HUES64 (cell line): ENCODE data around the gene TTLL5.

Experiments used
- H3K27ac ChIP-seq: 2 replicates; pipeline ENCODE4 v1.7.0; 2013; ENCODE audit warnings: low read depth, low read length, inconsistent platforms
- H3K27me3 ChIP-seq: 2 replicates; pipeline ENCODE4 v1.6.1; 2013; ENCODE audit warnings: mild to moderate bottlenecking, low read length; ENCODE audit not compliant: insufficient read depth
- H3K36me3 ChIP-seq: 2 replicates; pipeline ENCODE4 v1.6.1; 2013; ENCODE audit warnings: mild to moderate bottlenecking, low read length; ENCODE audit not compliant: insufficient read depth
- H3K4me1 ChIP-seq: 2 replicates; pipeline ENCODE4 v1.6.1; 2013; ENCODE audit warnings: mild to moderate bottlenecking, low read length, moderate library complexity; ENCODE audit not compliant: insufficient read depth
- H3K4me3 ChIP-seq: 2 replicates; pipeline ENCODE4 v1.5.1; 2013; ENCODE audit warnings: mild to moderate bottlenecking, low read length, moderate library complexity
- H3K9ac ChIP-seq: 2 replicates; pipeline ENCODE4 v1.6.1; 2013; ENCODE audit warnings: mild to moderate bottlenecking, low read depth, low read length
- H3K9me3 ChIP-seq: 2 replicates; pipeline ENCODE4 v1.6.1; 2013; ENCODE audit warnings: low read depth, low read length; ENCODE audit not compliant: insufficient read depth
- WGBS: fragments of 150-250, 120-280 bp; methylation state at CpG from one replicate; pipeline ENCODE4 v1.1.7; 2013; ENCODE audit warnings: missing lambda C conversion rate; 5-methylcytosine and 5-hydroxymethylcytosine counted together

The TTLL5 gene

DNA sequence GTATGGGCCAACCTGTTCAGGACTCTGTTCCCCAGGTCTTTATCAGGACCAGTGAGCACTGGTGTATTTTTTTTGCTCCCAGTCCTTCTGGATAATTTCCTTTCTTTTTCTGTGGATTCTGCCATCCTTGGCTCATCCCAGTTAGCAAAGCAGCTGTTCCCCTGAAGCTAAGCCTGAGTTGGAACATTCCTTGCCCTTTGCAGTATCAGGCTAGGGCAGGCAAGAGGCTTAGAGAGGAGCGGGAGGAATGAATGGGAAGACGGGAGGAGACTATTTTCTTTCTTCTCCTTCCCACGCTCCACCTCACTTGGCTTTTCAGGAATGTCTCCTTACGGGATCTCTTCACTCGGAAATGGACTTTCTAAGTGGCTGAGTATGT is 29.6 kb upstream of the TTLL5 start:
- peaks cover 41% of the 10 kb centered on the region for H3K4me1 ChIP-seq
- peak overlapping the region; percentile 4 for H3K4me3 ChIP-seq
- H3K27me3 ChIP-seq = no peaks in the 10 kb centered on the region
- peak overlapping the region; percentile 34 for H3K9ac ChIP-seq
- no peaks in the 10 kb centered on the region for H3K36me3 ChIP-seq
- H3K27ac ChIP-seq = peak overlapping the region; percentile 69
- no peaks in the 10 kb centered on the region for H3K9me3 ChIP-seq
- WGBS = 63% methylated on average over 2 of the region's 5 CpGs

DNA sequence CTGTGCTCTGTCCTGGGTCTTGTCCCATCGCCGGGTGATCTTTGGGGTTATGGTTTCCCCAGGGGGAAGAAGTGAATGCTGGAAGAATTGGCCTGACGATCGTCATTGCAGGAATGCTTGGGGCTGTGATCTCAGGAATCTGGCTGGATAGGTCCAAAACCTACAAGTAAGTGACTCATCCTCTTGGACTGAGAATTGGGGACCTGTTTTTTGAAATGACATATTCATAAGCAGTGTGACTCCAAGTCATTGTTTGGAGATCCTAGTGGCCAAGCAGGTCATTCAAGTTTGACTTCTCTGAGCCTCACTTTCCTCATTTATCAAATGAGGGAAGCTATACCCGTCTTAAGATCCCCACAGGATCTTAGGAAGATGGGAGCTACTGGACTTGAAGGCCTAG is 26.2 kb upstream of the TTLL5 start:
- H3K27ac ChIP-seq = no peak overlapping the region
- H3K27me3 ChIP-seq = no peaks in the 10 kb centered on the region
- no peak overlapping the region for H3K9ac ChIP-seq
- 95% methylated on average over 4 of the region's 5 CpGs for WGBS
- no peaks in the 10 kb centered on the region for H3K9me3 ChIP-seq
- H3K4me1 ChIP-seq = peaks cover 40% of the 10 kb centered on the region
- H3K4me3 ChIP-seq = no peak overlapping the region
- no peaks in the 10 kb centered on the region for H3K36me3 ChIP-seq

DNA sequence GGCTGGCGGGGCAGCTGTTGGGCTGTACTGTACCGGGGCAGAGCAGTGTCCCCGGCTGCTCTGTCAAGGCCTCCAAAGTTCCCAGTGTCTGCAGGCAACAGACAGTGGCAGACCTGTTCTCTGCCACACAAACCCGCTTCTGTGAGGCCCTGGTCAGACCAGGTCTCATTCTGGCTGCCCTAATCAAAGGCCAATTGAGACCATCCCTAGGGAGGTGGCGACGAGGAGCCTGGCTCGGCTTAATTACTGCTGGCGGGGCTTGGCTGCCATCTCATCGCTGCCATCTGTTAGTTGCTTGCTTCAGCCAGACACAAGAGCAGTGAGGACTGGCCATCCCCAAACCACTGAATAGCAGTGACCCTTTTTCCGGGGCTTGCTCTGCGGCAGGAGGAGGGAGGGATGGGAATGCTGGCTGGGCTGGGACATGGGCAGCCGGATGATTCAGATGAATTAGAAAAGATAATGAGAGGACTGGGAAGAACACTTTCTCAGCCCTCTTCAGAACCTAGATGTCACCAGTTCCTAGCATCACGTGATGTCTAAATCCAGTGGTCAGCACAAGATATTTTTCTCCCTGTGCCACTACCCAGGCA is 24.9 kb upstream of the TTLL5 start:
- no peak overlapping the region for H3K4me3 ChIP-seq
- no peak overlapping the region for H3K9ac ChIP-seq
- H3K4me1 ChIP-seq = peaks cover 27% of the 10 kb centered on the region
- 78% methylated on average over 13 of the region's 13 CpGs for WGBS
- no peaks in the 10 kb centered on the region for H3K27me3 ChIP-seq
- no peaks in the 10 kb centered on the region for H3K9me3 ChIP-seq
- no peaks in the 10 kb centered on the region for H3K36me3 ChIP-seq
- no peak overlapping the region for H3K27ac ChIP-seq

DNA sequence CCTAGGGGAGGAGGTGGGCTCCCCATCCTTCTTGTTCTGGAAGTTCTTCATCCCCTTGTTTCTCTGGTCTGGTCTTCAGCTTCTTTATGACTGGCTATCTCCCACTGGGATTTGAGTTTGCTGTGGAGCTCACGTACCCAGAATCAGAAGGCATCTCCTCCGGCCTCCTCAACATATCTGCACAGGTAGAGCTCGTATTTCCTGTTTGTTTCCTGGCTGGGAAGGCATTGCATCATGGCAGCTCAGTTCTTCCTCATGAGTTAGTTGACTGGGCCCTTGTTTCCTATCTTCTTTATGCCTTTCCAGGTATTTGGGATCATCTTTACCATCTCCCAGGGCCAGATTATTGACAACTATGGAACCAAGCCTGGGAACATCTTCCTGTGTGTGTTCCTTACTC is 20.2 kb upstream of the TTLL5 start:
- Histone ChIP-seq H3K4me1 (peaks cover 7% of the 10 kb centered on the region; the same call in 1 of the 2 replicates), H3K4me3 (no peak overlapping the region), H3K27me3 (no peaks in the 10 kb centered on the region), H3K27ac (no peak overlapping the region), H3K36me3 (no peaks in the 10 kb centered on the region; the same call in 1 of the 2 replicates), H3K9me3 (no peaks in the 10 kb centered on the region), H3K9ac (no peak overlapping the region)
- 95% methylated on average over 3 of the region's 3 CpGs for WGBS

DNA sequence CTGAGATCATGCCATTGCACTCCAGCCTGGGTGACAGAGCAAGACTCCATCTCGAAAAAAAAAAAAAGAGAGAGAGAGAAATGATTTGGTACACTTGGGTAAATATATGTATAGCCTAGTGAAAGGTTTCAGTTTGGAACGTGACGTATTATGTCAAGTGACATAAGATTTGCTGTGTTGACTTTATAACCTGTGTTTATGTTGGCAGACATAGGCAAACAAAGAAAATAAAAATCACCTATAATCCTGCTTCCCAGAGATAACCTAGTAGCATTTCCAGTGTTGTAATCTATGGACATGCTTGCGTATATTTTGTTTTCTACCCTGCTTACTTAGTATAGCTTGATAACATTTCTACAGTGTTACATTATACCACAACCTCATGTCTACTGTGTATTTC is 17.1 kb upstream of the TTLL5 start:
- H3K27me3 ChIP-seq = no peaks in the 10 kb centered on the region
- H3K36me3 ChIP-seq = peaks cover 13% of the 10 kb centered on the region; the same call in 1 of the 2 replicates
- H3K9me3 ChIP-seq = no peaks in the 10 kb centered on the region
- H3K4me3 ChIP-seq = no peak overlapping the region
- no peak overlapping the region for H3K27ac ChIP-seq
- peaks cover 5% of the 10 kb centered on the region; the same call in 1 of the 2 replicates for H3K4me1 ChIP-seq
- WGBS = 90% methylated on average over 4 of the region's 4 CpGs
- no peak overlapping the region for H3K9ac ChIP-seq

DNA sequence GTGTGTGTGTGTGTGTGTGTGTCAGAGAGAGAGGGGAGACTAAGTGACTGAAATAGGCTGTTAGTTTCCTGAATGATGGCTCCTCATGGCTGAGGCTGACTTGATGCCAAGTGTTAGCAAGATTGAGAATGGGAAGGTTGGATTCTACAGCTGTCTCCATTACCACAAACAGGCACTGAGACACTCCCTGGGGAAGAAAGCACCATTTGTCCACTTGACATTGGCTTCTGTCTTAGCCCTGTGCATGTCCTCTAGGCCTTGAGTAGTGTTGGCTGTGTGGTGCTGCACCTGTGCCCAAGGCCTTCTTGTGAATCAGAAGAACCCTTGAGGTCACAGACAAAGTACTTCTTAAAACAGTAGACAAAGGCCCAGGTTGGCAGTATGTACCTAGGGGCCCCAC is 16.0 kb upstream of the TTLL5 start:
- Histone ChIP-seq H3K27me3 (no peaks in the 10 kb centered on the region), H3K9me3 (no peaks in the 10 kb centered on the region), H3K4me1 (peaks cover 5% of the 10 kb centered on the region; the same call in 1 of the 2 replicates), H3K4me3 (no peak overlapping the region), H3K9ac (no peak overlapping the region), H3K27ac (no peak overlapping the region), H3K36me3 (peaks cover 24% of the 10 kb centered on the region)

DNA sequence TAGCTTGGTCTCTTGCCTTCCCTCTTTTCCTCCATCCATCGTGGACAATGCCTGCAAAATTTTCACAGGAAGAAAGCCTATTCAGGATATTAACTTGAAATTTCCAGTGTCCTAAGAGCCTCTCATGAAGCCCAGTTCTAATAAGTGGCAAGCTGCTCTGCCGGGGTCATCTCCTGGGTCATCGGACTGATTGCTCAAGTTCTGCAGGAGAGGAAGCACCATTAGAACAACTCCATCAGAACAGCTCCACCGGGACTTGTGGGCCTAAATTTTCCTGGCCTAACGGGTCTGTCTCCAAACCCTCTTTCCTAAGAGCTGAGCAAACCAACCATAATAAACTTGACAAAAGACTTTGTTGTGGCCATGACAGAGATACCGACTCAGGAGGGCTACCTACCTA is 14.3 kb upstream of the TTLL5 start:
- Histone ChIP-seq H3K36me3 (peaks cover 41% of the 10 kb centered on the region), H3K4me1 (peaks cover 5% of the 10 kb centered on the region; the same call in 1 of the 2 replicates), H3K27ac (no peak overlapping the region), H3K9me3 (no peaks in the 10 kb centered on the region), H3K9ac (no peak overlapping the region), H3K4me3 (no peak overlapping the region), H3K27me3 (no peaks in the 10 kb centered on the region)
- 92% methylated on average over 6 of the region's 6 CpGs for WGBS

DNA sequence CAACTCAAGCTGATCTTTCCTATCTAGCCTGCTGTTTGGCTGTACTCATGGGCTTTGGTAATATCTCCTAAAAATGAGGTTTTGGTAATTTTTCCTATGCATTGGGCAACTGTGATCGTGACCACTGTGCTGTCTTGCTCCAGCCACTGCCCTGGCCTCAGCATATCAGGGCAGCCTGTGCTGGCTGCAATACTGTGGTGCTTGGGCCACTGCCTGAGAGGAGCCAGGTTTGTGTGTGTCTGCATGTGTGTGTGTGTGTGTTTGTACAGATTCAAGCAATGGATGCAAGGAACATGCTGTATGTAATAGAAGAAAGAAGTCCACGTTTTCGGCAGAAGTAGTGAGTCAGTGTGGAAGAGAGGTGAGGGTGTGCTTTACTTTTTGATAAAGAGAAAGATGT is 13.4 kb upstream of the TTLL5 start:
- H3K9me3 ChIP-seq = no peaks in the 10 kb centered on the region
- H3K4me1 ChIP-seq = peaks cover 5% of the 10 kb centered on the region; the same call in 1 of the 2 replicates
- WGBS = 88% methylated on average over 3 of the region's 3 CpGs
- no peak overlapping the region for H3K9ac ChIP-seq
- H3K27me3 ChIP-seq = no peaks in the 10 kb centered on the region
- peaks cover 50% of the 10 kb centered on the region for H3K36me3 ChIP-seq
- H3K4me3 ChIP-seq = no peak overlapping the region
- no peak overlapping the region for H3K27ac ChIP-seq

- WGBS = 89% methylated on average over 8 of the region's 9 CpGs
- Histone ChIP-seq H3K27me3 (no peaks in the 10 kb centered on the region), H3K27ac (no peak overlapping the region), H3K9ac (no peak overlapping the region), H3K9me3 (no peaks in the 10 kb centered on the region), H3K36me3 (peaks cover 55% of the 10 kb centered on the region), H3K4me1 (peaks cover 5% of the 10 kb centered on the region; the same call in 1 of the 2 replicates), H3K4me3 (no peak overlapping the region)
These were observed 12.8 kb upstream of the TTLL5 start for GRCh38 chr14:75648066-75648838.

- peaks cover 5% of the 10 kb centered on the region; the same call in 1 of the 2 replicates for H3K4me1 ChIP-seq
- H3K9ac ChIP-seq = no peak overlapping the region
- H3K27me3 ChIP-seq = no peaks in the 10 kb centered on the region
- no peak overlapping the region for H3K4me3 ChIP-seq
- no peak overlapping the region for H3K27ac ChIP-seq
- H3K9me3 ChIP-seq = no peaks in the 10 kb centered on the region
- H3K36me3 ChIP-seq = peaks cover 64% of the 10 kb centered on the region
- 94% methylated on average over 1 of the region's 1 CpG for WGBS
These were observed 11.7 kb upstream of the TTLL5 start for GRCh38 chr14:75649337-75649736.

DNA sequence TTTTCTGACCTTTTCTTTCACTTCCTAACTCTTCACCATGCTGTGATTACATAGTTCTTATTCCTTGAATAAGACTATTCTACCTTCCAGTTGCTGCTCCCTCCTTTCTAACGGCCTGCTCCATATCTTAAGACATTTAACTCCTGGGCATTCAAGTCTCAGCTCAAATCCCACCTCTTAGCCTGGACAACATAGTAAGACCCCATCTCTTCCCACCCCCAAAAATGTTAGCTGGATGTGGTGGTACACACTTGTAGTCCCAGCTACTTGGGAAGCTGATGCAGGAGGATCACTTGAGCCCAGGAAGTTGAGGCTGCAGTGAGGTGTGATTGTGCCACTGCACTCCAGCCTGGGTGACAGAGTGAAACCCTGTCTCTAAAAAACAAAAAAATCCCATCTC is 11.3 kb upstream of the TTLL5 start:
- Histone ChIP-seq H3K9ac (no peak overlapping the region), H3K9me3 (no peaks in the 10 kb centered on the region), H3K27me3 (no peaks in the 10 kb centered on the region), H3K27ac (no peak overlapping the region), H3K4me3 (no peak overlapping the region), H3K4me1 (peaks cover 5% of the 10 kb centered on the region; the same call in 1 of the 2 replicates), H3K36me3 (peaks cover 68% of the 10 kb centered on the region)
- WGBS = 88% methylated on average over 1 of the region's 1 CpG
